Measurements from ENCODE around the gene DCDC1.

Gene DCDC1

GRCh38 chr11:30825723-30826122 lies 543.8 kb downstream of the DCDC1 start:
- no peak for DNase-seq

GRCh38 chr11:30823119-30823518 lies 546.4 kb downstream of the DCDC1 start:
- no peak for DNase-seq

GRCh38 chr11:30821438-30821965 lies 548.0 kb downstream of the DCDC1 start:
- DNase-seq, result no peak

- no peak for DNase-seq
Observed at GRCh38 chr11:30818721-30819120, 550.8 kb downstream of the DCDC1 start.

GRCh38 chr11:30816959-30817880 lies 552.3 kb downstream of the DCDC1 start:
- no peak for DNase-seq

- no peak for DNase-seq
Observed at GRCh38 chr11:30815619-30816018, 553.9 kb downstream of the DCDC1 start.

GRCh38 chr11:30814737-30815136 lies 554.8 kb downstream of the DCDC1 start:
- no peak for DNase-seq
